ACC112 (cell line): ENCODE results near the gene HECW1.
"Not testable (repeated sequence)": the region's sequence is repeated elsewhere in the genome, so short reads cannot be mapped to it uniquely, and the experiment has no call there.

ENCODE experiments used
- H2AFZ ChIP-seq: fragments of 200-600 bp; sonication (generic); one replicate; pipeline ENCODE4 v1.6.0; 2017; ENCODE audit warnings: antibody characterized with exemption, low read length; ENCODE audit not compliant: unreplicated experiment
- H3K27ac ChIP-seq: fragments of 200-600 bp; sonication (generic); 2 replicates; pipeline ENCODE4 v1.5.1; 2014; ENCODE audit warnings: low read depth, mild to moderate bottlenecking, antibody characterized with exemption, low read length, moderate library complexity
- H3K27me3 ChIP-seq: fragments of 200-600 bp; sonication (generic); 2 replicates; pipeline ENCODE4 v1.6.1; 2014; ENCODE audit warnings: mild to moderate bottlenecking, antibody characterized with exemption, low read length, moderate library complexity, mixed read lengths; ENCODE audit not compliant: insufficient read depth
- H3K36me3 ChIP-seq: fragments of 200-600 bp; sonication (generic); 2 replicates; pipeline ENCODE4 v1.6.1; 2016; ENCODE audit warnings: mild to moderate bottlenecking, antibody characterized with exemption, low read length, moderate library complexity, mixed read lengths; ENCODE audit not compliant: insufficient read depth
- H3K4me1 ChIP-seq: fragments of 200-600 bp; sonication (generic); one replicate; pipeline ENCODE4 v1.6.1; 2016; ENCODE audit warnings: low read length, mixed read lengths; ENCODE audit not compliant: insufficient read depth, unreplicated experiment, control insufficient read depth
- H3K4me3 ChIP-seq: fragments of 200-600 bp; sonication (generic); 2 replicates; pipeline ENCODE4 v1.5.1; 2014; ENCODE audit warnings: mild to moderate bottlenecking, low read depth, low read length
- H3K79me2 ChIP-seq: fragments of 200-600 bp; sonication (generic); one replicate; pipeline ENCODE4 v1.6.0; 2016; ENCODE audit warnings: low read length; ENCODE audit not compliant: control insufficient read depth, unreplicated experiment, insufficient read depth

Gene HECW1

GRCh38 chr7:43124388-43124787 is 11.9 kb downstream of the HECW1 start:
- H3K4me1 ChIP-seq, result peaks cover 5% of the 10 kb centered on the region
- no peak overlapping the region for H3K4me3 ChIP-seq
- peaks cover 9% of the 10 kb centered on the region for H3K27me3 ChIP-seq
- no peak overlapping the region for H3K27ac ChIP-seq
- no peak overlapping the region for H2AFZ ChIP-seq
- H3K79me2 ChIP-seq, result no peaks in the 10 kb centered on the region
- H3K36me3 ChIP-seq, result no peaks in the 10 kb centered on the region

- Histone ChIP-seq H3K4me1 (no peaks in the 10 kb centered on the region), H2AFZ (no peak overlapping the region), H3K36me3 (no peaks in the 10 kb centered on the region), H3K27me3 (no peaks in the 10 kb centered on the region), H3K79me2 (no peaks in the 10 kb centered on the region), H3K4me3 (no peak overlapping the region), H3K27ac (no peak overlapping the region)
Measured at GRCh38 chr7:43130347-43130746, 17.9 kb downstream of the HECW1 start.

GRCh38 chr7:43135129-43135528 is 22.7 kb downstream of the HECW1 start:
- Histone ChIP-seq H2AFZ (no peak overlapping the region), H3K4me1 (peaks cover 6% of the 10 kb centered on the region), H3K4me3 (no peak overlapping the region), H3K79me2 (no peaks in the 10 kb centered on the region), H3K36me3 (no peaks in the 10 kb centered on the region), H3K27ac (no peak overlapping the region), H3K27me3 (no peaks in the 10 kb centered on the region)

GRCh38 chr7:43136064-43136463 is 23.6 kb downstream of the HECW1 start:
- Histone ChIP-seq H3K4me1 (peaks cover 6% of the 10 kb centered on the region), H3K4me3 (no peak overlapping the region), H3K27me3 (no peaks in the 10 kb centered on the region), H3K79me2 (no peaks in the 10 kb centered on the region), H3K36me3 (no peaks in the 10 kb centered on the region), H3K27ac (no peak overlapping the region), H2AFZ (no peak overlapping the region)

- not testable (repeated sequence) for H3K79me2 ChIP-seq, H2AFZ ChIP-seq, H3K4me1 ChIP-seq, H3K27ac ChIP-seq, H3K36me3 ChIP-seq, H3K27me3 ChIP-seq, H3K4me3 ChIP-seq
Measured at GRCh38 chr7:43137121-43137744, 24.8 kb downstream of the HECW1 start.

GRCh38 chr7:43137811-43138210 is 25.4 kb downstream of the HECW1 start:
- no peak overlapping the region for H2AFZ ChIP-seq
- H3K27me3 ChIP-seq, result no peaks in the 10 kb centered on the region
- no peaks in the 10 kb centered on the region for H3K79me2 ChIP-seq
- peaks cover 6% of the 10 kb centered on the region for H3K4me1 ChIP-seq
- H3K27ac ChIP-seq, result no peak overlapping the region
- no peaks in the 10 kb centered on the region for H3K36me3 ChIP-seq
- H3K4me3 ChIP-seq, result no peak overlapping the region

- Histone ChIP-seq H3K27ac (no peak overlapping the region), H3K36me3 (no peaks in the 10 kb centered on the region), H3K27me3 (no peaks in the 10 kb centered on the region), H3K4me3 (no peak overlapping the region), H2AFZ (no peak overlapping the region), H3K4me1 (peaks cover 6% of the 10 kb centered on the region), H3K79me2 (no peaks in the 10 kb centered on the region)
Measured at GRCh38 chr7:43138710-43139109, 26.3 kb downstream of the HECW1 start.

GRCh38 chr7:43139137-43139536 is 26.7 kb downstream of the HECW1 start:
- no peak overlapping the region for H3K27ac ChIP-seq
- peaks cover 4% of the 10 kb centered on the region; the same call in 1 of the 2 replicates for H3K27me3 ChIP-seq
- peaks cover 6% of the 10 kb centered on the region for H3K4me1 ChIP-seq
- H3K4me3 ChIP-seq, result no peak overlapping the region
- H3K36me3 ChIP-seq, result no peaks in the 10 kb centered on the region
- H3K79me2 ChIP-seq, result no peaks in the 10 kb centered on the region
- no peak overlapping the region for H2AFZ ChIP-seq

GRCh38 chr7:43140186-43140585 is 27.7 kb downstream of the HECW1 start:
- no peak overlapping the region for H2AFZ ChIP-seq
- H3K27ac ChIP-seq, result no peak overlapping the region
- H3K27me3 ChIP-seq, result peaks cover 10% of the 10 kb centered on the region; the same call in 1 of the 2 replicates
- no peaks in the 10 kb centered on the region for H3K79me2 ChIP-seq
- H3K36me3 ChIP-seq, result no peaks in the 10 kb centered on the region
- H3K4me3 ChIP-seq, result no peak overlapping the region
- peaks cover 6% of the 10 kb centered on the region for H3K4me1 ChIP-seq

- no peak overlapping the region for H2AFZ ChIP-seq
- peaks cover 10% of the 10 kb centered on the region; the same call in 1 of the 2 replicates for H3K27me3 ChIP-seq
- peaks cover 6% of the 10 kb centered on the region for H3K4me1 ChIP-seq
- H3K36me3 ChIP-seq, result no peaks in the 10 kb centered on the region
- H3K27ac ChIP-seq, result no peak overlapping the region
- no peaks in the 10 kb centered on the region for H3K79me2 ChIP-seq
- H3K4me3 ChIP-seq, result no peak overlapping the region
Measured at GRCh38 chr7:43141091-43141490, 28.6 kb downstream of the HECW1 start.

- no peak overlapping the region for H3K4me3 ChIP-seq
- no peak overlapping the region for H3K27ac ChIP-seq
- no peaks in the 10 kb centered on the region for H3K36me3 ChIP-seq
- H3K27me3 ChIP-seq, result peaks cover 10% of the 10 kb centered on the region; the same call in 1 of the 2 replicates
- H3K79me2 ChIP-seq, result no peaks in the 10 kb centered on the region
- no peak overlapping the region for H2AFZ ChIP-seq
- H3K4me1 ChIP-seq, result no peaks in the 10 kb centered on the region
Measured at GRCh38 chr7:43142703-43143102, 30.3 kb downstream of the HECW1 start.
